ENCODE results near the gene MYL5. TPM values are rescaled to one million over a fixed set of nuclear protein-coding genes. Genes with fewer than 3 reads are reported as not detected.

MYL5 gene
- total and polyA plus RNA-seq, 8 donors = 4.0 to 29.3 (median 5.7) TPM

DNA sequence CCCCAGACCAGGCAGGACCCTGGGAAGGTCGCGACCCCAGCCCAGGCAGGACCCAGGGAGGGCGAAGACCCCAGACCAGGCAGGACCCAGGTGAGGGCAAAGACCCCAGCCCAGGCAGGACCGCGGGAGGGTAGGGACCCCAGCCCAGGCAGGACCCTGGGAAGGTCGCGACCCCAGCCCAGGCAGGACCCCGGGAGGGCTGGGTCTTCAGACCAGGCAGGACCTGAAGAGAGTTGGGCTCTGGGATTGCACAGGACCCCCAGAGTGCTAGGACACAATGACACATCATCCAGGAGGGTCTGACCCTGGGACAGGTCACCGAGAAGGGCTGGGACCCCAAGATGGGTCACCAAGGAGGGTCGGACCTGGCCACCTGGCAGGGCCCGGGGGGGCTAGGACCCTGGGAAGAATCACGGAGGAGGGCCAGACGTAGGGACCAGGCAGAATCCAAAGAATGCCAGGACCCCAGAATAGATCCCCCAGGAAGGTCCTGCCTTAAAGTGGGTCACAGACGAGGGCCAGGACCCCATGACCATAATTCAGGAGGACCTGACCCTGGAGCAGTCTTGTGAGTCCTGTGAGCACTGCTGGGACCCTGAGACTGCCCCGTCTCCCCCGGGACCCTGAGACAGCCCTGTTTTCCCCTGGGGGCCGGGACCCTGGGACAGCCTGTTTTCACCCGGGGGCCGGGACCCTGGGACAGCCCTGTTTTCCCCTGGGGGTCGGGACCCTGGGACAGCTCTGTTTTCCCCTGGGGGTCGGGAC is 32.7 kb downstream of the MYL5 start:
- Histone ChIP-seq H3K4me1 (peaks cover 0 to 6% (median 0%) of the 10 kb centered on the region in 3 donors), H3K27ac (no peak overlapping the region), H3K9me3 (no peaks in the 10 kb centered on the region), H3K4me3 (peak overlapping the region in 2 of 4 donors; percentile 31 to 87), H3K36me3 (no peaks in the 10 kb centered on the region), H3K27me3 (no peaks in the 10 kb centered on the region)
- DNase-seq (peak in 1 of 6 donors; percentile 69), ATAC-seq (no peak), FAIRE-seq (no peak)
- TF ChIP-seq, protein P1, sequence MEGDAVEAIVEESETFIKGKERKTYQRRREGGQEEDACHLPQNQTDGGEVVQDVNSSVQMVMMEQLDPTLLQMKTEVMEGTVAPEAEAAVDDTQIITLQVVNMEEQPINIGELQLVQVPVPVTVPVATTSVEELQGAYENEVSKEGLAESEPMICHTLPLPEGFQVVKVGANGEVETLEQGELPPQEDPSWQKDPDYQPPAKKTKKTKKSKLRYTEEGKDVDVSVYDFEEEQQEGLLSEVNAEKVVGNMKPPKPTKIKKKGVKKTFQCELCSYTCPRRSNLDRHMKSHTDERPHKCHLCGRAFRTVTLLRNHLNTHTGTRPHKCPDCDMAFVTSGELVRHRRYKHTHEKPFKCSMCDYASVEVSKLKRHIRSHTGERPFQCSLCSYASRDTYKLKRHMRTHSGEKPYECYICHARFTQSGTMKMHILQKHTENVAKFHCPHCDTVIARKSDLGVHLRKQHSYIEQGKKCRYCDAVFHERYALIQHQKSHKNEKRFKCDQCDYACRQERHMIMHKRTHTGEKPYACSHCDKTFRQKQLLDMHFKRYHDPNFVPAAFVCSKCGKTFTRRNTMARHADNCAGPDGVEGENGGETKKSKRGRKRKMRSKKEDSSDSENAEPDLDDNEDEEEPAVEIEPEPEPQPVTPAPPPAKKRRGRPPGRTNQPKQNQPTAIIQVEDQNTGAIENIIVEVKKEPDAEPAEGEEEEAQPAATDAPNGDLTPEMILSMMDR (IDR thresholded peaks at IDR 0.05) = no peak
- intact Hi-C loops (cut with DNase I) = no loop called here
- WGBS, 2 donors = 42 to 51% methylated on average over 18 to 21 of the region's 21 CpGs

DNA sequence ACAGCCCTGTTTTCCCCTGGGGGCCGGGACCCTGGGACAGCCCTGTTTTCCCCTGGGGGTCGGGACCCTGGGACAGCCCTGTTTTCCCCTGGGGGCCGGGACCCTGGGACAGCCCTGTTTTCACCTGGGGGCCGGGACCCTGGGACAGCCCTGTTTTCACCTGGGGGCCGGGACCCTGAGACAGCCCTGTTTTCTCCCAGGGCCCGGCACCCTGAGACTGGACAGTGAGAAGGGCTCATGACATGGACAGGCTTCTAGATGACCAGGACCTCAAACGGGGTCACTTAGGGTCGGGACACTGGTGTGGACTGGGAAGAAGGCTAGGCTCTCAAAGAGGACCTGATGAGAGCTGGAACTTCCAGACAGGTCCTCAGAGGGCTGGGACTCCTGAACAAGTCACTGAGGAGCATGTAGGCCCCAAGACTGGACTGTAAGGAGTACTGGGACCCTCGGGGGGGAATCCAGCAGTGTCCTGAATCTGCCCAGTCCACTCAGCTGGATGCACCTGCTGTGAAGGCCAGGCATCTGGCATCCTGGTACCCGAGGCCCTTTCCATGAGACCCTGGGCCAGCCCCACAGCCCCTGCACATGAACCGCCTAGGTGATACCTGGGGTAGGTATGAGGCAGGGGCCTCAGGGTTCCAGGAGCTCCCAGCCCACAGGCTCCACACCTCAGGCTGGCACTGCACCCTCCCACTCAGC is 33.7 kb downstream of the MYL5 start:
- H3K27me3 ChIP-seq = no peaks in the 10 kb centered on the region
- H3K4me1 ChIP-seq = peaks cover 0 to 6% (median 0%) of the 10 kb centered on the region in 3 donors
- H3K36me3 ChIP-seq = no peaks in the 10 kb centered on the region
- no peak overlapping the region for H3K4me3 ChIP-seq
- no peak overlapping the region for H3K27ac ChIP-seq
- WGBS, 2 donors = 88 to 89% methylated on average over 11 of the region's 11 CpGs
- intact Hi-C loops (cut with DNase I) = no loop called here
- FAIRE-seq (no peak), DNase-seq (peak in 1 of 6 donors; percentile 52), ATAC-seq (no peak)
- TF ChIP-seq, protein P1 (IDR thresholded peaks at IDR 0.05) = no peak
- no peaks in the 10 kb centered on the region for H3K9me3 ChIP-seq

DNA sequence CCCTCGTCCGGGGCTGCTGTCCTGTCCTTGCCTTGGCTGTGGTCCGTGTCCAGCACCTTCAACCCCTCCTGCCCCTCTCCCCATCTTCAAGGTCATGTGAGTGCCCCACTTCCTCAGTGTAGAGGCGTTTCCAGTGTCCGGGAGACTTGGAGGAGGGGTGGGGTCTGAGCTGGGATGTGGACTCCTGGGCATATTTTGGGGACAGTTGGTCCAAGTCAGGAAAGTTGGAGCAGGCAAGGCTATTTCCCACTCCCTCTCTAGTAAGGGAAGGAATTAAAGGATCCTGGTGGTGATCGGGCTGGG is 34.2 kb downstream of the MYL5 start:
- Histone ChIP-seq H3K36me3 (no peaks in the 10 kb centered on the region), H3K4me3 (no peak overlapping the region), H3K4me1 (peaks cover 0 to 6% (median 0%) of the 10 kb centered on the region in 3 donors), H3K27me3 (no peaks in the 10 kb centered on the region), H3K9me3 (no peaks in the 10 kb centered on the region), H3K27ac (no peak overlapping the region)
- WGBS, 2 donors = 84 to 91% methylated on average over 6 of the region's 6 CpGs
- intact Hi-C loops (cut with DNase I) = no loop called here
- TF ChIP-seq, protein P1 (IDR thresholded peaks at IDR 0.05) = no peak
- DNase-seq (no peak), ATAC-seq (no peak), FAIRE-seq (no peak)

DNA sequence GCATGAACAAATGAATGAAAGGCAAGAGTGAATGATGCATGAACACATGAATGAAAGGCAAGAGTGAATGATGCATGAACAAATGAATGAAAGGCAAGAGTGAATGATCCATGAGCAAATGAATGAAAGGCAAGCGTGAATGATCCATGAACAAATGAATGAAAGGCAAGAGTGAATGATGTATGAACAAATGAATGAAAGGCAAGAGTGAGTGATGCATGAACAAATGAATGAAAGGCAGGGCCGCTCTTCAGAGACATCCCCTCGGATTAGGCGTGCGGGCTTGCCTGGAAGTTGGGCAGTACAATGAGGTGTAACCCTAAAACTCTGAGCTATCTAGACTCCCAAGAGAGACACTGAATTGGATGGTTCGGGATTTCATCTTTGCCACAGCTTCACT is 35.0 kb downstream of the MYL5 start:
- ATAC-seq (no peak), FAIRE-seq (no peak), DNase-seq (no peak)
- Histone ChIP-seq H3K4me3 (no peak overlapping the region), H3K27me3 (no peaks in the 10 kb centered on the region), H3K27ac (no peak overlapping the region), H3K4me1 (peaks cover 0 to 6% (median 0%) of the 10 kb centered on the region in 3 donors), H3K9me3 (no peaks in the 10 kb centered on the region), H3K36me3 (no peaks in the 10 kb centered on the region)
- TF ChIP-seq, protein P1 (IDR thresholded peaks at IDR 0.05) = no peak
- intact Hi-C loops (cut with DNase I) = no loop called here
- WGBS, 2 donors = 96 to 98% methylated on average over 6 of the region's 6 CpGs

DNA sequence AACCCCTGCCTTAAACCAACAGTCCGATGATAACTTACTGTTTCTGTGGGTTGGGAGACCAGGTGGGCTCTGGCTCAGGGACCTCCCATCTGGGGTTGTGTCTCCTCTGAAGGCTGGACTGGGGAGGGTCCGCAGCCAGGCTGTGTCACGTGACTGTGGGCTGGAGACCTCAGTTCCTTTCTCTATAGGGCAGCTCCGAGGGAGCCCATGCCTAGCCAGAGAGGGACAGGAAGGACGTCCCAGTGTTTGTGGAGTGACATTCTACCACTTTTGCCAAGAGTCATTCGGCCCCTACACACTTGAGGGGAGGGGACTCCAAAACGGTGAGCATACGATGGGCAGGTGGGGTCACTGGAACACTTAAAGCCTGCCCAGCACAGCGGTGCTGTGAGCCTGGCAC is 35.8 kb downstream of the MYL5 start:
- WGBS, 2 donors = 77 to 84% methylated on average over 9 of the region's 9 CpGs
- Histone ChIP-seq H3K4me3 (no peak overlapping the region), H3K36me3 (no peaks in the 10 kb centered on the region), H3K27ac (no peak overlapping the region), H3K9me3 (no peaks in the 10 kb centered on the region), H3K27me3 (no peaks in the 10 kb centered on the region), H3K4me1 (peaks cover 0 to 6% (median 0%) of the 10 kb centered on the region in 3 donors)
- no peak for ATAC-seq
- FAIRE-seq = no peak
- TF ChIP-seq, protein P1 (IDR thresholded peaks at IDR 0.05) = no peak
- DNase-seq = peak in 1 of 6 donors; percentile 33
- intact Hi-C loops (cut with DNase I) = no loop called here
